ENCODE data around the gene HNF1A.
"Not testable (repeated sequence)": the region's sequence is repeated elsewhere in the genome, so short reads cannot be mapped to it uniquely, and the experiment has no call there.

HNF1A gene

DNA sequence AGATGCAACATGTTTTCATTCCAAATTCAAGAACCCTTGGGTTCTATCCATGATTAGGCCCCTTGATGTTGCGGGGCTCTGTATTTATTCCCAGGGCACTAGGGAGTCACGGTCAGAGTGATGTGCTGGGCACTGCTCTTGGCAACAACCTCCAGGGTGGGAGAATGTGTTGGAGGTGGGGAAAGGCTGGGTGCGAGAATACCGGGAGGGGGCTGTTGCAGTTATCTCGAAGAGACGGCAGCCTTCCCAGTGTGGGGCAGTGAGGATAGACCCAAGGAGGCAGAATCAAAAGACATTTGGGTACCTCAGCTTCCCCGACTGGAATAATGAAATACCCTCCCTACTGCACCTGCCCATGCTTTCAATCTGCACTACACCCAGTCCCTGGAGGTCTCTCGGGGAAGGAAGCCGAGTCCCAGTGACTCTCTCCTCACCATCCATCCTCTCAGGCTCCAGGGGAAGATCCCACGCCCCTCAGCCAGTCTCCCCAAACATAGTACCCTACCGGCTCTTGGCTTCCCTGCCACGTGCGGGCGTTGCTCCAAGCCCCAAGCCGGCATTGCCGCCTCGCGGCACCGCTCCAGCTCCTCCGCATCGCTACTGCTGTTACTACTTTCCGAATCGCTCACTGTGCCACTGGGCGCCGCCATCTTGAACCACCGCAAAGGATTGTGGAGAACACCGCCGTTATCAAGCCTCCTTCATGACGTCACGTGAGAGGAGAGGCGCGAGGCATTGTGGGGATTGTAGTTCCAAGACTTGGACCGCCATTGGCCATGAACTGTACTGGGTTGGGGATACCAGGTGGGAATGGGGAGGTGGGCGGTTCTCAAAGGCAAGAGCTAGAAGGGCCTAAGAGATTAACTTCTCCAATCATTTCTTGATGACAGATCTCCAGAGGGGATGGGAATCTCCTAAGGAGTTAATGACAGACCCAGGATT is 37.8 kb downstream of the HNF1A start, which contains the start of gene C12orf43:
Gene C12orf43, minus strand, starts transcription at position 663 of the 942 bp plus-strand sequence. Its CDS starts 13 bp downstream, at position 650.
- peak; percentile 90 for DNase-seq

- peak; percentile 34 for DNase-seq
Measured at GRCh38 chr12:121017966-121018491, 39.7 kb downstream of the HNF1A start.

GRCh38 chr12:121018860-121019617 is 40.7 kb downstream of the HNF1A start:
- DNase-seq: no peak

GRCh38 chr12:121021754-121022153 is 43.4 kb downstream of the HNF1A start:
- DNase-seq: no peak

DNA sequence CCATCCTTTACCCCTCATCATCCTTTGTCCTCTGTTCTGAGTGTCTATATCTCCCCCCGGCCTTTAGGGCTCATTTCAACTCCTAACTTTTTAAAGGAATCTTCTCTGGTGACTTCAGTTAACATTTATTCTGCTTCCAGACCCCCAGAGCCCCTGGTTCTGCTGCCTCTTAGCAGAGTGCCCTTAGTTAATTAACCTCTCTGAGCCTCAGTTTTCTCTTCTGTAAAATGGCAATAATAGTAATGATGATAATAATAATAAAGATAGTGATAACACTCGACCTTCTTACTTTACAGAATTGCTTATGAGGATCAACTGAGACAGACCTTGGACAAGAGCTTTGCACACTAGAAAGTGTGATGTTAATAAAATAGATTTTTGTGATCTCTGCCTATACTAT is 44.4 kb downstream of the HNF1A start:
- no peak for DNase-seq

GRCh38 chr12:121023799-121024198 is 45.5 kb downstream of the HNF1A start:
- no peak for DNase-seq

GRCh38 chr12:121025442-121026226 is 47.3 kb downstream of the HNF1A start:
- no peak for DNase-seq

DNA sequence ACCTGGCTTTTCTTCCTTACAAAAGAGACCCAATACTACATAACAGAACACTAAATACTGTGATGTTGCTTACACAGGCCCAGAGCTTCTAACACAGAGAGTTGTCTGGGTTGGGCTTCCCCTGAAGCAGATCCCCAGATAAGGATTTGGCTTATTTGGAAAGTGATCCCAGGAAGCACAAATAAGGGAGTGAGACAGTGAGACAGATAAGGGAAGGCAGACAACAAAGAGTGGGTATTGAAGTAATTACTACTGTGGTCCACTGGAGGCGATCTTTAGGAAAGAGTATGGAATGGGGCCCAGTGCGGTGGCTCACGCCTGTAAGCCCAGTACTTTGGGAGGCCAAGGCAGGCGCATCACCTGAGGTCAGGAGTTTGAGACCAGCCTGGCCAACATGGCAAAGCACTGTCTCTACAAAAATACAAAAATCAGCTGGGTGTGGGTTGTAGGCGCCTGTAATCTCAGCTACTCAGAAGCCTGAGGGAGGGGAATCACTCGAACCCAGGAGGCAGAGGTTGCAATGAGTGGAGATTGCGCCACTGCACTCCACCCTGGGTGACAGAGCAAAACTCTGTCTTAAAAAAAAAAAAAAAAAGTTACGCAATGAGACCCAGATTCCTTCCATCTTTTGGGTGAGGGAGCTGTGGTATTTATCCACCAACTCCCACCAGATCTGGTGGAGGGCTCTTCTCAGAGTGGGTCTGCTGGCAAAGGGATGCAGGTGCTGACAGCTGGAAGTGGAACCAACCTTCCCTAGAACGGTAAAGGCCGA is 48.1 kb downstream of the HNF1A start:
- DNase-seq: peak; percentile 13

DNA sequence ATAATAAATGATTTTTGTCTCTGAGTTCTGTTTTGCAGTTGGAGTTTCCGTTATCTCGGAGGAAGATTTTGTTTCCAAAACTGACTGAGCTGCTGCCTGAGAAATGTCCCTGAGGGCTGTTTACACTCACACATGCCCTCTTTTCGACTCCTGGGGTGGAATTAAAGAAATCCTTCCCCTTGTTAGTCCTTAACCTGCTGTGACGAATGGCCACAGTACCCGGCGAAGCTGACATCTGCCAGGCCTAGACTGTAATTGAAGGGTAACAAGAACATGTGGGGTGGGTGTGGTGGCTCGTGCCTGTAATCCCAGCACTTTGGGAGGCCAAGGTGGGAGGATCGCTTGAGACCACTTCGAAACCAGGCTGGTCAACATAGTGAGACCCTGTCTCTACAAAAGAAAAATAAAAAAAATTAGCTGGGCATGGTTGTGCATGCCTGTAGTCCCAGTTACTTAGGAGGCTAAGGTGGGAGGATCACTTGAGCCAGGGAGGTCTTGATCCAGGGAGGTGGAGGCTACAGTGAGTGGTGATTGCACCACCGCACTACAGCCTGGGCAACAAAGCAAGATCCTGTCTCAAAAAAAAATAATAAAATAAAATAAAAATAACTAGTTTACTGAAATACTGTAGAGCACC is 52.4 kb downstream of the HNF1A start:
- no peak for DNase-seq

DNA sequence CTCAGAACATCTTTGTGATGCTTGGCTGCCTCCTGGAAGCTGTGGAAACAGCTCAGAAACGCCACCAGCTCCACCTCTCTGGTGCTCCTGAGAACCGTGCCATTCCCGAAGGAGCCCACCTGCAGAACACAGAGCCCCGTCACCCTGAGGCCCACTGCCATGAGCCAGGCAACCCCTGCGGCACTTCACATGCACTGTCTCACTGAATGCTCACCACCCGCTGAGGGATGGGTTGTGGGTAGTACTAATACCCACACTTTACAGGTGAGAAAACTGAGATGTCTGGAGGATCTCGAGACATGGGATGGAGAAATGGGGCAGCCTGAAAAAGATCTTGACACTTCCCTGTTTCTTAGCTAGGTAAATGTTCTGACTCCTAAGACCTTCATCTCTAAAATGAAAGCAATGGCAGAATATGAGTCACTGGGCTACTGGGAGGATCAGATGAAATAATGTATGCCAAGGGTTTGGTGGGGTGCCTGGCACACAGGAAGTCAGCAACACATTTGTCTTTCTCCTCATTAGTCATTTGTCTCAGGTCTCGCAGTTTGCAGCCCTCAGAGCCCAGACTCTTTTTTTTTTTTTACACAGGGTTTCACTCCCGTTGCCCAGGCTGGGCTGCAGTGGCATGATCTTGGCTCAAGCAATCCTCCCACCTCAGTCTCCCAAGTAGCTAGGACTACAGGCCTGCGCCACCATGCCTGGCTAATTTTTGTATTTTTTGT is 55.4 kb downstream of the HNF1A start:
- peak; percentile 63 for DNase-seq

- DNase-seq: no peak
Measured at GRCh38 chr12:121034616-121035305, 56.4 kb downstream of the HNF1A start.

DNA sequence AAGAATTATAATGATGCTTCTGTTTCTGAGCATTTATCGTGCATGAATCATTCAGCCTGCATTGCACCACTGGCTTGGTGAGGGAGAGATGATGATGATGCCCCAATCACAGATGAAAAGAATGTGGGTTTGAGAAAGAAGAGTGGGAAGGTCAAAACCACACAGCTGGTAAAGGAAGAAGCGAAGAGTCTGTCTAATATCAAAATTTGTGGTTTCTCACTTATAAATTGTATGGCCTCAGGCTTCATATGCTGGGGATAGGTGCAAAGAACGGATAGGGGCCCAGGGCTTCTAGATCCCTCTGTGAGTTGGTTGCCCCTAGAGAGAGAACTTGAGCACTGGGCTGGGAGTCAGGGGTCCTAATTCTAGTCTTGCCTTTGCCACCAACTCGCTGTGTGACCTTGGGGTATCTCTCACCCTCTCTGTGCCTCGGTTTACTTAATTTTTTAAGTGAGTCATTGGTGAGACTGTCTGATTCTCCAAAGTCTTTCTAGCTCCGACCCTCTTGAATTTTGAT is 58.5 kb downstream of the HNF1A start:
- peak; percentile 11 for DNase-seq

- DNase-seq: peak; percentile 83
Measured at GRCh38 chr12:121038861-121039668, 60.7 kb downstream of the HNF1A start, which contains the start of gene OASL. Gene OASL (minus strand): TSS chr12:121039246. CDS start chr12:121038971, 275 bp downstream.

DNA sequence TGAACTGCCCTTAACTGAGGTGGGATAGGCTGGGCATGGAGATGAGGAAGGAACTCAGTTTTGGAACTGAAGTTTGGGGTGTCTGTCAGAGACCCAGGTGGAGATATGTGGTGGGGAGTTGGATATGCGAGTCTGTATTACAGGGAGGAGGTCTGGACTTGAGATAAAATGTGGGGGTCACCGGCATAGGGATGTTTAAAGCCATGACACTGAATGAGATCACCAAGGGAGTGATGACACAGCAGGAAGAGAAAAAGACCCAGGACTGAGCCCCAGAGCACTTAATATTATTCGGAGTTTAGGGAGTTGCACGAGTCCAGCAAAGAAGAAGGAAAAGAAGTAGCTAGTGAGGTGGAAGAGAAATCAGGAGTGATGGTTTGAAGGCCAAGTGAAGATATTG is 64.7 kb downstream of the HNF1A start:
- no peak for DNase-seq

DNA sequence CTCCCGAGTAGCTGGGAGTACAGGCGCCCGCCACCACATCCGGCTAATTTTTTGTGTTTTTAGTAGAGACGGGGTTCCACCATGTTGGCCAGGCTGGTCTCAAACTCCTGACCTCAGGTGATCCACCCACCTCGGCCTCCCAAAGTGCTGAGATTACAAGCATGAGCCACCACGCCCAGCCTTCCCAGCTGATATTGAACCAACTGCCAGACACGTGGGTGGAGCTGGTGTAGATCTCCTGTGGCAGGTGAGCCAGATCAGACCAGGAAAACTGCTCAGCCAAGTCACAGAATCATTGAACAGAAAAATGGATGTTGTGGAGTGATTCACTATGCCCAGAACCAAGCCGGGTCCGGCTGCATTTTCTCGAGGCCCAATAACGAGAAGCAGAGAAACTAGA is 69.1 kb downstream of the HNF1A start:
- DNase-seq: not testable (repeated sequence)

- DNase-seq: no peak
Measured at GRCh38 chr12:121048442-121048841, 70.1 kb downstream of the HNF1A start.

- DNase-seq: no peak
Measured at GRCh38 chr12:121050725-121051124, 72.4 kb downstream of the HNF1A start.

All from CD4-positive, alpha-beta T cell treated with Interferon gamma for 1 hour (primary cell).